ENCODE results near the gene PROS1.

The PROS1 gene

DNA sequence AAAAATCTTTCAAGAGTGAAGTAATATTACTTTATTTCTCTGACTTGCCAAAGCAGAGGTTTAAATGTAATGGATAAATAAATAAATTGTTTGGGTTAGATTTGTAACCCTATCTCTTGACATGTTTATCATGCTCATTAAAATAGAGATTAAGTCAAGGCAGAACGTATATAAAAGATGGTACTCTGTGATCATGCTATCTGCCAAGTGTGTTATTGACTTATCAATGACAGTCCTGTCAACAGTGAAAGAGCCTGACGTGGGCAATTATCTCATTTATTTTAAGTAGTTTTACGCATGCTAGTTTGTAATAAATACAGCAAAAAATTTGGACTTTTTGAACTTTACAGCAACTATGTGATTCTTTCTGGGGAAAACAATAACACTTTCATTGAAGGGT lies 43.7 kb downstream of the PROS1 start:
- Histone ChIP-seq H2BK120ac (ENCODE audit: low read depth, low read length) (no peak overlapping the region), H3K9ac (ENCODE audit: low read depth, low read length, poor library complexity) (no peak overlapping the region), H3K4ac (ENCODE audit: low read length) (no peak overlapping the region), H3K27ac (replicated peaks; ENCODE audit: low read length) (no peak overlapping the region), H3K14ac (ENCODE audit: low read length) (no peak overlapping the region), H3K4me2 (ENCODE audit: insufficient read depth, low read length, poor library complexity, severe bottlenecking) (no peak overlapping the region), H3K27me3 (ENCODE audit: control insufficient read depth in 3 of 3, insufficient read depth in 3 of 3, low read depth in 1 of 3, low read length in 3 of 3) (no peaks in the 10 kb centered on the region), H3K23ac (ENCODE audit: low read depth, low read length, poor library complexity) (no peak overlapping the region), H3K4me3 (ENCODE audit: low read length in 2 of 2) (no peak overlapping the region), H3K4me1 (ENCODE audit: control insufficient read depth in 2 of 2, insufficient read depth in 1 of 2, low read depth in 1 of 2, low read length in 2 of 2) (no peaks in the 10 kb centered on the region), H4K8ac (ENCODE audit: low read depth, low read length) (no peak overlapping the region), H4K91ac (ENCODE audit: low read depth, low read length, poor library complexity) (no peak overlapping the region), H3K36me3 (replicated peaks in 1 of 2; ENCODE audit: control insufficient read depth in 2 of 2, insufficient read depth in 2 of 2, low read length in 2 of 2) (no peaks in the 10 kb centered on the region), H2BK15ac (ENCODE audit: low read length) (no peak overlapping the region), H3K9me3 (replicated peaks in 1 of 2; ENCODE audit: control insufficient read depth in 2 of 2, insufficient read depth in 1 of 2, low read depth in 1 of 2, low read length in 2 of 2) (peaks cover 0 to 4% of the 10 kb centered on the region in 2 donors), H2BK12ac (ENCODE audit: low read length) (no peak overlapping the region), H3K18ac (ENCODE audit: low read length) (no peak overlapping the region), H3K79me1 (ENCODE audit: low read depth, low read length) (no peaks in the 10 kb centered on the region), H2AK5ac (ENCODE audit: low read depth, low read length) (no peak overlapping the region), H2BK5ac (ENCODE audit: low read length) (no peak overlapping the region), H2AFZ (ENCODE audit: low read length) (no peak overlapping the region)
- no peak for DNase-seq (ENCODE audit: low spot score)
- WGBS, 2 donors (ENCODE audit: extremely low coverage in 2 of 2, insufficient read length in 2 of 2, insufficient replicate concordance in 1 of 2) = no CpG with 5 or more reads among the region's 3 CpGs

GRCh38 chr3:93926789-93927188 lies 46.9 kb downstream of the PROS1 start:
- no peak overlapping the region for H2AFZ ChIP-seq (ENCODE audit: low read length)
- H3K27ac ChIP-seq (replicated peaks; ENCODE audit: low read length) = no peak overlapping the region
- no peak overlapping the region for H3K23ac ChIP-seq (ENCODE audit: low read depth, low read length, poor library complexity)
- no peak overlapping the region for H4K91ac ChIP-seq (ENCODE audit: low read depth, low read length, poor library complexity)
- no peak overlapping the region for H4K8ac ChIP-seq (ENCODE audit: low read depth, low read length)
- H3K14ac ChIP-seq (ENCODE audit: low read length) = no peak overlapping the region
- H3K4me2 ChIP-seq (ENCODE audit: insufficient read depth, low read length, poor library complexity, severe bottlenecking) = no peak overlapping the region
- H3K9ac ChIP-seq (ENCODE audit: low read depth, low read length, poor library complexity) = no peak overlapping the region
- no peak overlapping the region for H2BK120ac ChIP-seq (ENCODE audit: low read depth, low read length)
- no peak overlapping the region for H2AK5ac ChIP-seq (ENCODE audit: low read depth, low read length)
- no peaks in the 10 kb centered on the region for H3K4me1 ChIP-seq (ENCODE audit: control insufficient read depth in 2 of 2, insufficient read depth in 1 of 2, low read depth in 1 of 2, low read length in 2 of 2)
- H3K4me3 ChIP-seq (ENCODE audit: low read length in 2 of 2) = no peak overlapping the region
- H3K18ac ChIP-seq (ENCODE audit: low read length) = no peak overlapping the region
- no peaks in the 10 kb centered on the region for H3K27me3 ChIP-seq (ENCODE audit: control insufficient read depth in 3 of 3, insufficient read depth in 3 of 3, low read depth in 1 of 3, low read length in 3 of 3)
- H3K79me1 ChIP-seq (ENCODE audit: low read depth, low read length) = no peaks in the 10 kb centered on the region
- no peak for DNase-seq (ENCODE audit: low spot score)
- H3K9me3 ChIP-seq (replicated peaks in 1 of 2; ENCODE audit: control insufficient read depth in 2 of 2, insufficient read depth in 1 of 2, low read depth in 1 of 2, low read length in 2 of 2) = peaks cover 0 to 2% of the 10 kb centered on the region in 2 donors
- no peak overlapping the region for H3K4ac ChIP-seq (ENCODE audit: low read length)
- H2BK12ac ChIP-seq (ENCODE audit: low read length) = no peak overlapping the region
- H2BK5ac ChIP-seq (ENCODE audit: low read length) = no peak overlapping the region
- H2BK15ac ChIP-seq (ENCODE audit: low read length) = no peak overlapping the region
- H3K36me3 ChIP-seq (replicated peaks in 1 of 2; ENCODE audit: control insufficient read depth in 2 of 2, insufficient read depth in 2 of 2, low read length in 2 of 2) = no peaks in the 10 kb centered on the region

DNA sequence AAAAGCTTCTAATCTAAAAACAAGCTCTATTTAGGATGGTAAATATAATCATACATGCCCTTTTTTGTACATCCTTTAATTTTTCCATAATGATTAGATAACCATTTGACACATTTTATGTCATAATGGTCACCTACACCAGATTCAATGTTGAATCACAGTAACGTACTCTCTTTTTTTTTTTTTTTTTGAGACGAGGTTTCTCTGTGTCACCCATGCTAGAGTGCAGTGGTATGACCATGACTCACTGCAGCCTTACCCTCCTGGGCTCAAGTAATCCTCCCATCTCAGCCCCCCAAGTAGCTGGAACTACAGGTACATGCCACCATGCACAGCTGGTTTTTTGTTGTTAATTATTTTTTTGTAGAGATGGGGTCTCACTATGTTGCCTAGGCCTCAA lies 49.2 kb downstream of the PROS1 start:
- Histone ChIP-seq H4K8ac (ENCODE audit: low read depth, low read length) (no peak overlapping the region), H2AK5ac (ENCODE audit: low read depth, low read length) (no peak overlapping the region), H2BK15ac (ENCODE audit: low read length) (no peak overlapping the region), H2BK12ac (ENCODE audit: low read length) (no peak overlapping the region), H3K14ac (ENCODE audit: low read length) (no peak overlapping the region), H3K27ac (replicated peaks; ENCODE audit: low read length) (no peak overlapping the region), H3K18ac (ENCODE audit: low read length) (no peak overlapping the region), H3K4ac (ENCODE audit: low read length) (no peak overlapping the region), H3K36me3 (replicated peaks in 1 of 2; ENCODE audit: control insufficient read depth in 2 of 2, insufficient read depth in 2 of 2, low read length in 2 of 2) (no peaks in the 10 kb centered on the region), H3K23ac (ENCODE audit: low read depth, low read length, poor library complexity) (no peak overlapping the region), H2AFZ (ENCODE audit: low read length) (no peak overlapping the region), H3K4me1 (ENCODE audit: control insufficient read depth in 2 of 2, insufficient read depth in 1 of 2, low read depth in 1 of 2, low read length in 2 of 2) (no peaks in the 10 kb centered on the region), H3K79me1 (ENCODE audit: low read depth, low read length) (no peaks in the 10 kb centered on the region), H4K91ac (ENCODE audit: low read depth, low read length, poor library complexity) (no peak overlapping the region), H3K9ac (ENCODE audit: low read depth, low read length, poor library complexity) (no peak overlapping the region), H2BK5ac (ENCODE audit: low read length) (no peak overlapping the region), H3K9me3 (replicated peaks in 1 of 2; ENCODE audit: control insufficient read depth in 2 of 2, insufficient read depth in 1 of 2, low read depth in 1 of 2, low read length in 2 of 2) (peaks cover 0 to 2% of the 10 kb centered on the region in 2 donors), H3K27me3 (ENCODE audit: control insufficient read depth in 3 of 3, insufficient read depth in 3 of 3, low read depth in 1 of 3, low read length in 3 of 3) (no peaks in the 10 kb centered on the region), H3K4me3 (ENCODE audit: low read length in 2 of 2) (no peak overlapping the region), H3K4me2 (ENCODE audit: insufficient read depth, low read length, poor library complexity, severe bottlenecking) (no peak overlapping the region), H2BK120ac (ENCODE audit: low read depth, low read length) (no peak overlapping the region)
- no CpG with 5 or more reads among the region's 2 CpGs for WGBS, 2 donors (ENCODE audit: extremely low coverage in 2 of 2, insufficient read length in 2 of 2, insufficient replicate concordance in 1 of 2)
- DNase-seq (ENCODE audit: low spot score) = no peak

- no peak overlapping the region for H3K4ac ChIP-seq (ENCODE audit: low read length)
- no peak overlapping the region for H2BK120ac ChIP-seq (ENCODE audit: low read depth, low read length)
- no peaks in the 10 kb centered on the region for H3K36me3 ChIP-seq (replicated peaks in 1 of 2; ENCODE audit: control insufficient read depth in 2 of 2, insufficient read depth in 2 of 2, low read length in 2 of 2)
- no peak for DNase-seq (ENCODE audit: low spot score)
- H2AK5ac ChIP-seq (ENCODE audit: low read depth, low read length) = no peak overlapping the region
- no peak overlapping the region for H2BK5ac ChIP-seq (ENCODE audit: low read length)
- H2BK12ac ChIP-seq (ENCODE audit: low read length) = no peak overlapping the region
- no peaks in the 10 kb centered on the region for H3K4me1 ChIP-seq (ENCODE audit: control insufficient read depth in 2 of 2, insufficient read depth in 1 of 2, low read depth in 1 of 2, low read length in 2 of 2)
- H3K4me3 ChIP-seq (ENCODE audit: low read length in 2 of 2) = no peak overlapping the region
- WGBS, 2 donors (ENCODE audit: extremely low coverage in 2 of 2, insufficient read length in 2 of 2, insufficient replicate concordance in 1 of 2) = no CpG with 5 or more reads among the region's 2 CpGs
- no peak overlapping the region for H3K4me2 ChIP-seq (ENCODE audit: insufficient read depth, low read length, poor library complexity, severe bottlenecking)
- peaks cover 0 to 2% of the 10 kb centered on the region in 2 donors for H3K9me3 ChIP-seq (replicated peaks in 1 of 2; ENCODE audit: control insufficient read depth in 2 of 2, insufficient read depth in 1 of 2, low read depth in 1 of 2, low read length in 2 of 2)
- no peak overlapping the region for H3K18ac ChIP-seq (ENCODE audit: low read length)
- no peaks in the 10 kb centered on the region for H3K27me3 ChIP-seq (ENCODE audit: control insufficient read depth in 3 of 3, insufficient read depth in 3 of 3, low read depth in 1 of 3, low read length in 3 of 3)
- no peak overlapping the region for H3K14ac ChIP-seq (ENCODE audit: low read length)
- no peak overlapping the region for H4K8ac ChIP-seq (ENCODE audit: low read depth, low read length)
- no peaks in the 10 kb centered on the region for H3K79me1 ChIP-seq (ENCODE audit: low read depth, low read length)
- no peak overlapping the region for H2AFZ ChIP-seq (ENCODE audit: low read length)
- no peak overlapping the region for H3K9ac ChIP-seq (ENCODE audit: low read depth, low read length, poor library complexity)
- no peak overlapping the region for H4K91ac ChIP-seq (ENCODE audit: low read depth, low read length, poor library complexity)
- H2BK15ac ChIP-seq (ENCODE audit: low read length) = no peak overlapping the region
- no peak overlapping the region for H3K23ac ChIP-seq (ENCODE audit: low read depth, low read length, poor library complexity)
- no peak overlapping the region for H3K27ac ChIP-seq (replicated peaks; ENCODE audit: low read length)
Observed at GRCh38 chr3:93923006-93923405, 50.7 kb downstream of the PROS1 start.

Measured in neuronal stem cell (in vitro differentiated cells).